PFSK-1 (cell line): ENCODE measurements around the gene ATP11A.

Source experiments
- FOXP2 ChIP-seq: optimal IDR thresholded peaks from 2 replicates; pipeline ENCODE3; 2011; ENCODE audit warnings: borderline replicate concordance, control low read depth, inconsistent platforms; ENCODE audit not compliant: insufficient read depth; ENCODE audit errors: extremely low read length, extremely low read depth
- POLR2AphosphoS5 ChIP-seq: IDR thresholded peaks from 2 replicates; pipeline ENCODE4 v1.6.1; 2012; ENCODE audit warnings: low read depth, mild to moderate bottlenecking, control low read depth, low read length, moderate library complexity
- SIN3A ChIP-seq: IDR thresholded peaks from 2 replicates; pipeline ENCODE4 v1.6.1; 2012; ENCODE audit warnings: mild to moderate bottlenecking, low read length, moderate library complexity, borderline replicate concordance; ENCODE audit not compliant: insufficient read depth
- TAF1 ChIP-seq: IDR thresholded peaks from 2 replicates; pipeline ENCODE4 v1.6.1; 2012; ENCODE audit warnings: low read length, control low read depth, borderline replicate concordance; ENCODE audit not compliant: insufficient read depth
- TF ChIP-seq, protein P1 (sequence below), 2 experiments: IDR thresholded peaks; 2 replicates each; pipeline versions ENCODE4 v1.6.1 to v1.8.0; 2011 to 2012; ENCODE audit warnings: low read depth in 2 of 2, low read length in 2 of 2, control low read depth in 1 of 2, inconsistent platforms in 1 of 2, mild to moderate bottlenecking in 1 of 2, moderate library complexity in 1 of 2; ENCODE audit not compliant: insufficient read depth in 1 of 2

DNA sequence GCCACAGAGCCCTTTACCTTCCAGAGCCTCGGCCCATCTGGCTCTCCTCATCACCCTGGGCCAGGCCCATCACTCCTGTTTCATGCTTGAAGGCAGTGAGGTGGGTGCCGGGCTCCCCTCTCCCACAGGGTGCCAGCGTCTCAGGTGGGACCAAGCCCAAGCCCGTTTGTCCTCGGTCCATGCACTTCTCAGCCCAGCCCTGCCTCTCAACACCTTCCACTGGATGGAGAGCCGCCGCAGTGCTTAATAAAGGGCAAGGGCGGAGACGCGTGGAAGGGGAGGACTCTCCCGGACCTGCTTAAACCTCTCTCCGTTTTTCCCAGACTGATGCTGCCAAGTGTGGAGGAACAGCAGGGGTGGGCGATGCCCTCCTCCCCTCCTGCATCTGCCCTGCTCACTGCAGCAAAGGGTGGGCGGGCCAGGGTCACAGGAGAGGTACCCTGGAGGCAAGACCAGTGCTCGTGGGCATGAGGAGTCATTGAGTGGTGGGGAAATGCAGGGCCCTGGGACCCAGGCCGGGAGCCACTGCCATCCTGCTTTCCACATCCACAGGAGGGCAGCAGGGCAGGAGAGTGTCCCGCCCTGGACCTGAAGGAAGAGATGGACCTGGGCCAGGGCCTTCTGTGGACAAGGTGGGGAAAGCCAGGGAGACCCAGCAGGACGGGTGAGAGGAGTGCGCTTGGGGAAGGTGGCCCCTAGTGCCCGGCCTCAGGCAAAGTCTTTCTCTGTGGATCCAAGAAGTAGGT is 9.7 kb upstream of the ATP11A start:
- TF ChIP-seq POLR2AphosphoS5 = no peak
- TF ChIP-seq SIN3A = no peak
- TF ChIP-seq, protein P1, sequence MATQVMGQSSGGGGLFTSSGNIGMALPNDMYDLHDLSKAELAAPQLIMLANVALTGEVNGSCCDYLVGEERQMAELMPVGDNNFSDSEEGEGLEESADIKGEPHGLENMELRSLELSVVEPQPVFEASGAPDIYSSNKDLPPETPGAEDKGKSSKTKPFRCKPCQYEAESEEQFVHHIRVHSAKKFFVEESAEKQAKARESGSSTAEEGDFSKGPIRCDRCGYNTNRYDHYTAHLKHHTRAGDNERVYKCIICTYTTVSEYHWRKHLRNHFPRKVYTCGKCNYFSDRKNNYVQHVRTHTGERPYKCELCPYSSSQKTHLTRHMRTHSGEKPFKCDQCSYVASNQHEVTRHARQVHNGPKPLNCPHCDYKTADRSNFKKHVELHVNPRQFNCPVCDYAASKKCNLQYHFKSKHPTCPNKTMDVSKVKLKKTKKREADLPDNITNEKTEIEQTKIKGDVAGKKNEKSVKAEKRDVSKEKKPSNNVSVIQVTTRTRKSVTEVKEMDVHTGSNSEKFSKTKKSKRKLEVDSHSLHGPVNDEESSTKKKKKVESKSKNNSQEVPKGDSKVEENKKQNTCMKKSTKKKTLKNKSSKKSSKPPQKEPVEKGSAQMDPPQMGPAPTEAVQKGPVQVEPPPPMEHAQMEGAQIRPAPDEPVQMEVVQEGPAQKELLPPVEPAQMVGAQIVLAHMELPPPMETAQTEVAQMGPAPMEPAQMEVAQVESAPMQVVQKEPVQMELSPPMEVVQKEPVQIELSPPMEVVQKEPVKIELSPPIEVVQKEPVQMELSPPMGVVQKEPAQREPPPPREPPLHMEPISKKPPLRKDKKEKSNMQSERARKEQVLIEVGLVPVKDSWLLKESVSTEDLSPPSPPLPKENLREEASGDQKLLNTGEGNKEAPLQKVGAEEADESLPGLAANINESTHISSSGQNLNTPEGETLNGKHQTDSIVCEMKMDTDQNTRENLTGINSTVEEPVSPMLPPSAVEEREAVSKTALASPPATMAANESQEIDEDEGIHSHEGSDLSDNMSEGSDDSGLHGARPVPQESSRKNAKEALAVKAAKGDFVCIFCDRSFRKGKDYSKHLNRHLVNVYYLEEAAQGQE (IDR thresholded peaks at IDR 0.05; ENCODE audit: insufficient read depth in 1 of 2, low read depth in 2 of 2, low read length in 2 of 2) = no peak
- TF ChIP-seq TAF1 = no peak
- TF ChIP-seq FOXP2 = no peak
